Mucosa of descending colon (tissue), 3 donors: ENCODE results near the gene EDNRA. TPM values are rescaled to one million over a fixed set of nuclear protein-coding genes. Genes with fewer than 3 reads are reported as not detected.

Experiments
- ATAC-seq: fragments of 200-7000 bp; cut with Tn5 transposase; one replicate; pipeline ENCODE4 v1.9.1; 2020; ENCODE audit warnings: mild to moderate bottlenecking, moderate library complexity
- DNase-seq, 3 donors: peaks; one replicate each; pipeline ENCODE4 v3.0.0-alpha.2; 2020
- H3K36me3 ChIP-seq: fragments of 200-600 bp; one replicate; pipeline ENCODE4 v1.8.0; 2021; ENCODE audit warnings: low read depth, mild to moderate bottlenecking
- H3K4me1 ChIP-seq: fragments of 200-600 bp; one replicate; pipeline ENCODE4 v1.8.0; 2021; ENCODE audit warnings: low read depth, mild to moderate bottlenecking
- H3K4me3 ChIP-seq: fragments of 200-600 bp; one replicate; pipeline ENCODE4 v1.8.0; 2021; ENCODE audit warnings: mild to moderate bottlenecking
- H3K9me3 ChIP-seq: fragments of 200-600 bp; one replicate; pipeline ENCODE4 v1.8.0; 2021; ENCODE audit warnings: mild to moderate bottlenecking
- intact Hi-C, 2 donors: fragments of 100-400 bp; cut with DNase I in 1 of 2; cut with micrococcal nuclease in 1 of 2; formaldehyde crosslinking; loops; one replicate each; pipeline versions ENCODE4 v1.11.0 to v1.11.1; 2022; cut with DNase I, micrococcal nuclease
- total RNA-seq, 3 donors: library from RNA; stranded (reverse); fragmentation: NEBNext Ultra II Directional in 2 of 3; extraction: Animal tissue kit (Norgen Biotek cat#: 25700) in 2 of 3; gene quantifications; one replicate each; pipeline versions ENCODE4 v1.2.1 to v1.2.4, GENCODE V29; 2021 to 2023
- TF ChIP-seq, protein P1 (sequence below): fragments of 200-600 bp; IDR thresholded peaks from one replicate; pipeline ENCODE4 v1.8.0; 2022; ENCODE audit warnings: antibody characterized with exemption, mild to moderate bottlenecking
- donor health status: DM: no; HTN: no; CAD: no; lungs with moderate emphysema.
- donor health status: DM: no; HTN: no; CAD: no.
- donor health status: DM: no; HTN: yes; CAD: no.

EDNRA gene
- total RNA-seq, 3 donors from 2014 or later = 0.72 to 1.6 (median 1.6) TPM

DNA sequence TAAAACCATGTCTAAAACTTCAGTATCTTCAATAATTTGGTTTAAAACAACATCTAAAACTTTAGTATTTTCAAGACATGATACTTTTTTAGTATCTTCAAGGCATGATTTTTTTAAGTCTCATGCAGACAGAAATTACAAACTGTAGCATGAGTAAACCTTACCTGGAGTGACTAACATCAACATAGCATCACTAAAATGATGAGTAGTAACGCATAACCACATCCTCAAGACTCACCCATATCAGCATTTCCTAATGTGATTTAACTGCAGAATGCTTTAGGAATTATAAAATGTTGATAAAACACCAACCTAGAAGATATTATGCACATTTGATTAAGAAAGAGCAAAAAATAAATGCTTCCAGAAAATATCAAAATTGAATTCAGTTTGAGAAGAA lies 19.7 kb upstream of the EDNRA start:
- no peak for ATAC-seq
- Histone ChIP-seq H3K4me1 (no peaks in the 10 kb centered on the region), H3K36me3 (no peaks in the 10 kb centered on the region), H3K4me3 (no peak overlapping the region), H3K9me3 (no peaks in the 10 kb centered on the region)
- DNase-seq = no peak
- TF ChIP-seq, protein P1, sequence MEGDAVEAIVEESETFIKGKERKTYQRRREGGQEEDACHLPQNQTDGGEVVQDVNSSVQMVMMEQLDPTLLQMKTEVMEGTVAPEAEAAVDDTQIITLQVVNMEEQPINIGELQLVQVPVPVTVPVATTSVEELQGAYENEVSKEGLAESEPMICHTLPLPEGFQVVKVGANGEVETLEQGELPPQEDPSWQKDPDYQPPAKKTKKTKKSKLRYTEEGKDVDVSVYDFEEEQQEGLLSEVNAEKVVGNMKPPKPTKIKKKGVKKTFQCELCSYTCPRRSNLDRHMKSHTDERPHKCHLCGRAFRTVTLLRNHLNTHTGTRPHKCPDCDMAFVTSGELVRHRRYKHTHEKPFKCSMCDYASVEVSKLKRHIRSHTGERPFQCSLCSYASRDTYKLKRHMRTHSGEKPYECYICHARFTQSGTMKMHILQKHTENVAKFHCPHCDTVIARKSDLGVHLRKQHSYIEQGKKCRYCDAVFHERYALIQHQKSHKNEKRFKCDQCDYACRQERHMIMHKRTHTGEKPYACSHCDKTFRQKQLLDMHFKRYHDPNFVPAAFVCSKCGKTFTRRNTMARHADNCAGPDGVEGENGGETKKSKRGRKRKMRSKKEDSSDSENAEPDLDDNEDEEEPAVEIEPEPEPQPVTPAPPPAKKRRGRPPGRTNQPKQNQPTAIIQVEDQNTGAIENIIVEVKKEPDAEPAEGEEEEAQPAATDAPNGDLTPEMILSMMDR = no peak
- intact Hi-C loops = no loop called here

DNA sequence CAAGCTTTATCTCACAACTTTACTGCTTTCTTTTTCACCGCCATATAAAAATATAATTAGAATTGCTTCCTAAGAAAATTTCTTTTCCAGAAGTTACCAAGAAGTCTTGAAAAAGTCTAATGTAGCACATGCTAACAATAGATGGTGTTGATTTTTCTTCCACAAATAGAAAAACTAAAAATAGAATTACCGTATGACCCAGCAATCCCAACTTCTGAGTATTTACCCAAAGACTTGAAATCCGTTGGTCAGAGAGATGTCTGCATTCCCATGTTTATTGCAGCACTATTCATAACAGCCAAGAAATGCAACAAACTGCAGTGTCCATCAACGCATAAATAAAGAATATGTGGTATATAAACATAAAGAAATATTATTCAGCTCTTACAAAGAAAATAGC lies 17.8 kb upstream of the EDNRA start:
- no peak for ATAC-seq
- TF ChIP-seq, protein P1 = no peak
- no peak overlapping the region for H3K4me3 ChIP-seq
- H3K36me3 ChIP-seq = no peaks in the 10 kb centered on the region
- no peaks in the 10 kb centered on the region for H3K4me1 ChIP-seq
- intact Hi-C loops = no loop called here
- DNase-seq = no peak
- no peaks in the 10 kb centered on the region for H3K9me3 ChIP-seq

DNA sequence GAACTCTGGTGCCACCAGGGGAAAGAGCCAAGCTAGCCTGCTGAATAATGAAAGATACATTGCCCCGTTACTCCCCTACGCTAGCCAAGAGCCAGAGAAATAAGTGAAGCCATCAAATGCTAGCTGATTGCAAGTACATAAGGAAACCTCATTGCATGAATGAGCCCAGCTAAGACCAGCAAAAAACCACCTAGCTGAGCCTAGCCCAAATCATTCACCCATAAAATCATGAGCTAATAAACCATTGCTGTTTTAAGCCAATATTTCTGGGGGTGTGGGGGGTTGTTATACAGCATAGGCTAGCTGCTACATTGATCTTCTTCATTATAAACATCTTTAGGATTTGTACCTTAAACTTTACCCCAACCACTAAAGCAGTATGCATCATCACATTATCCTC lies 15.4 kb upstream of the EDNRA start:
- TF ChIP-seq, protein P1 = no peak
- no peak for ATAC-seq
- Histone ChIP-seq H3K4me1 (no peaks in the 10 kb centered on the region), H3K4me3 (no peak overlapping the region), H3K36me3 (no peaks in the 10 kb centered on the region), H3K9me3 (no peaks in the 10 kb centered on the region)
- no peak for DNase-seq
- intact Hi-C loops = no loop called here

DNA sequence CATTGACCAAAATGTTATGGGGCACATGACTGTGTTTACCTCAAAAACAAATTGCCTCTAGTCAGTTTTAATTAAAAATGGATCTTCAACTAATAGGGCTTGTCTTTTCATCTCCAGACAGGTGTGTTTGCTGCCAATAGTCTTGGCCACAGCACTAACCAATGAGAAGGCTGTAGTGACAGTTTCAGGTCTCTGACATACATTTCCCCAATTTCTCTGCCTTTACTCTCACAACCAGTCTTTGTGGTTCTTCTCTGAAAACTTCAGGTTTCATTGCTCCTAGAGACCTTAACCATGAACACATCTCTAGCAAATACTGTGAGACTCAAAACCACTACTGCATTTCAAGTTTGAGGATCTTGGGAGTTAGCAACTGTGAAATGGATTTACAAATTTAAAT lies 3.5 kb upstream of the EDNRA start:
- DNase-seq (no peak), ATAC-seq (no peak)
- H3K4me1 ChIP-seq = no peaks in the 10 kb centered on the region
- no peaks in the 10 kb centered on the region for H3K36me3 ChIP-seq
- no peaks in the 10 kb centered on the region for H3K9me3 ChIP-seq
- TF ChIP-seq, protein P1 = no peak
- intact Hi-C loops = no loop called here
- H3K4me3 ChIP-seq = no peak overlapping the region

DNA sequence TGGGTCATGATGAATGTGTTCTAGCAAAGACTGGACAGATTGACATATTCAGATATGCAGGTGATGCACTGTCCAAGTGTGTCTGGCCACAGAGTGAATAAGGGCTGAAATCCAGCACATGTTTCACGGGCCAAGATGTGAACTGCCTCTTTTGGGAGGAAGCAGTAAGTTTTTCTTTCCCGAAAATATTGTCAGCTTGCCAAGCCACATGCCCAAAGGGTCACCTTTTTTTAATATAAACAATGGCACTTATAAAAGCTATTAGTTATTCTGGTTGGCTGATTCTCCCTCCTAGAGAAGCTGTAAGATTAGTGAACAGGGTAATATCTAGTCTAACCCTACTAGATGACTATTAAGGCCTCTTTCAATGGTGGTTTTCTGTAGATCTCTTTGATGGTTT lies 1.5 kb upstream of the EDNRA start:
- no peak overlapping the region for H3K4me3 ChIP-seq
- no peaks in the 10 kb centered on the region for H3K36me3 ChIP-seq
- H3K9me3 ChIP-seq = no peaks in the 10 kb centered on the region
- DNase-seq = no peak
- no peaks in the 10 kb centered on the region for H3K4me1 ChIP-seq
- intact Hi-C loops = no loop called here
- TF ChIP-seq, protein P1 = no peak
- ATAC-seq = no peak

DNA sequence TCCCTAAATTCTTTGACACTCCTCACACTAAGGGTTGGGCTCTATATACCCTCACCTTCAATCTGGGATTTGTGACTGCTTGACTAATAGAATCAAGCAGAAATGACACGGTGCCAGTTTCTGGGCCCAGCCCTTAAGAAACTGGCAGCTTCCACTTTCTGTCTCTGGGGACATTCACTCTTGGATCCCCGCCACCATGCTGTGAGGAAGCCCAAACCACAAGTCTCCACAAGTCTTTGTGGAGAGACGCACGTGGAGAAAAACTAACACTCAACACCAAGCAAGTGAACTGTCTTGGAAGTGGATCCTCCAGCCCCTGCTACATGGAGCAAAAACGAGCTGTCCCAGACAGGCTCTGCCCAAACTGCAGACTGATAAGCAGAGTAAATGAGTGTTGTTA lies 1.1 kb upstream of the EDNRA start:
- ATAC-seq (no peak), DNase-seq (no peak)
- H3K4me3 ChIP-seq = no peak overlapping the region
- H3K36me3 ChIP-seq = no peaks in the 10 kb centered on the region
- H3K4me1 ChIP-seq = no peaks in the 10 kb centered on the region
- intact Hi-C loops = no loop called here
- no peaks in the 10 kb centered on the region for H3K9me3 ChIP-seq
- TF ChIP-seq, protein P1 = no peak
